GM08714 (cell line): ENCODE results near the gene PDZRN3.

ENCODE experiments used
- H3K4me3 ChIP-seq: fragments of 200-500 bp; sonication (Bioruptor generic); 2 replicates; pipeline ENCODE4 v1.5.1; 2014; ENCODE audit warnings: mild to moderate bottlenecking, low read length, inconsistent platforms
- ZNF274 ChIP-seq: IDR thresholded peaks from 2 replicates; pipeline ENCODE4 v1.6.1; 2012; ENCODE audit warnings: mild to moderate bottlenecking, low read depth, low read length

The PDZRN3 gene

DNA sequence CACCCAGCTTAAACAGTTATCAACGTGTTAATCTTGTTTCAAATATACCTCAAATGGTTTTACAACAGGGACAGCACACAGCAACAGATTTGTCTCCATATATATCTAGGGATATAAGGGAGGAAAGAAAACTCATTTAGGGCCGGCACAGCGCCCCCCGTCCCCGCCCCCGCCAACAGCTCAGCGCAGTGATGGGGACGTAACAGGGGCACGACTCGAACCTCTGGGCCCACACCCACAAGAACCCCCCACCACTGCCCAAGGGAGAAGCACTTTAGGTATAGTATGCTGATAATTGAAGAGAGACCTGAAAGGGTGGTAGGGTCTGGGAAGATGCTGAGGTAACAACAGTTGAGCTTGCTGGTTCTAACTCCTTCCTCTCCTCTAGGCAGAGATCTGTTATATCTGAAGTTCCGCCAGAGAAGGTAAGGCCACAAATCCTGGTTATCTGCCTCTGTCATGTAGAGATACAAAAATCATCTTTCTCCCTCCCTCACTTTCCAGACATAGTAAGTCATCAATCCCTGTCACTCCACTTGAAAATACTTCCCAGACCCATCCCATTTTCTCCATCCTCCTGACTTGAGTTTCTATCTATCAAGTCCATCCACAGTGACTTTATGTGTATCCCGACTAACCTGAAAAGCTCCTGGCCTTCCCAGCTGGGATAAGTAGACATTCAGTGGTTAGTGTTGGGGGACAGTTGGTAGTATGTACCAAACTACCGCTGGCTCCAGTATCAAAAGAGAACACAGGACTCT lies 126.9 kb downstream of the PDZRN3 start:
- no peak overlapping the region for H3K4me3 ChIP-seq
- no peak for TF ChIP-seq ZNF274

DNA sequence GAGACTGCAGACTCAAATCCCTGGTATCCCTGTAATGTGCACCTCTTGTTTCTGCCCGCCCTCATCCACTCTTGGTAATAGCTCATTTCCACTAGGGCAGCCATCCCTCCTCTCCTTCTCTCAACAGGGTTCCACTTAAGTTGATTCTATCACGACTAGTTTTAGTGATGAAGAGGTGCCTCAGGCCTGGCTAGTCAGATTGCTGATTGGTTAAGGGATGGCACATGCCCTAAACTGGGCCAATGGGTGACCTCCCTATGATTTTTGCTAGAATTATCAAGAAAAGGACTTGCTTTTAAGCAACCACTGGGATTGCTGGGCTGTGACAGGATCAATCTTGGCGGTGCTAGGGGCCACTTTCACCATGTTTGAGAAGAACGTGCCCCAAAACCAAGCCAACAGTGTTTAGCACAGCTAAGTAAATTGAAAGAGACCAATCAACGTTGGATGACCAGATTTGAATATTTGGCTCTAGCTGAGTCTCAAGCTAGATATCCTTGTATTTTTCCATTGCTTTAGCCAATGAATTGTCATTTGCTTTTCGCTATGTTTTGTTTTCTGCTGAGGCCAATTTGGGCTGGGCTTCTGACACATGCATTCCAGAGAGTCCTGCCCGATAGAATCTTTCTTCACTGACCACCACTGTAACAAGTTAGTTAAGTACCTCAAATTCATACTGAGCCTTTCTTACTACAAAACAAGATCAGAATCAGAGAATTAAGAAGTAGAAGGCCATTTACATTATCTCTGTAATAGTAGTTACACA lies 131.0 kb downstream of the PDZRN3 start:
- TF ChIP-seq ZNF274, result no peak
- no peak overlapping the region for H3K4me3 ChIP-seq

DNA sequence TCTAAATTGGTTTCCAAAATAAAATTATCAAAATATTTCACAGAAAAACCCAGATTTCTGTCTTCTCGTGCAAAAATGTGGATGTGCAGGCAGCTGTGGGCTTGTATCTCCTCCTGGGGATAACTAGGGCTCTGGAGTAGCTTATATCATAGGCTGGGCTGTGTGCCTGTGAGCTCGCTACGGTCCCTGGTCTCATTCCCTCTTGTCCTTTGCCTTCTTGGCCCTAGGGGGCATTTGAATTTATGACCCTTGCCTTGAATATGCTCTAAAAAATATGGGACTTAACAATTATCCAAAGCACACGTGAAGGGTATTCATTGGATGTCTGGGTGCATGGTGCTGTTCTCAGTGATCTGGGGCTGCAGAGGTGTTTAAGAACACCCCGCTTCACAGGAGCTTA lies 132.6 kb downstream of the PDZRN3 start:
- TF ChIP-seq ZNF274, result no peak
- H3K4me3 ChIP-seq, result no peak overlapping the region

DNA sequence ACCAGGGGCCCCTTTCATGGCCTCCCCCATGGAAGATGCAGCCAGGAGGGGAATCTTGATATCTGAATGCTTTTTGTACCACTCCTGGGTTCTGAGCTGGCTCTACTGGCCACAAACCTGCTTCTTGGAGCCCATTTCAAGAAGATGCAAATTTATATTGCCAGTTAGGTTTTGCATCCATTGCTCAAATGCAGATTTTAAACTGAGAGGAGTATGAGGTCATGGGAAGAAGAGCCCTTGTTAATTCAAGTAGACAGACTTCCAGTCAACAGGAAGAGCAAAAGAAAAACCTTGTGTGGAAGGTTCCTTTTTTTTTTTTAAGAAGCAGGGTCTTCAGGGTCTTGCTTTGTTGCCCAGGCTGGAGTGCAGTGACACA lies 133.5 kb downstream of the PDZRN3 start:
- no peak overlapping the region for H3K4me3 ChIP-seq
- TF ChIP-seq ZNF274, result no peak

DNA sequence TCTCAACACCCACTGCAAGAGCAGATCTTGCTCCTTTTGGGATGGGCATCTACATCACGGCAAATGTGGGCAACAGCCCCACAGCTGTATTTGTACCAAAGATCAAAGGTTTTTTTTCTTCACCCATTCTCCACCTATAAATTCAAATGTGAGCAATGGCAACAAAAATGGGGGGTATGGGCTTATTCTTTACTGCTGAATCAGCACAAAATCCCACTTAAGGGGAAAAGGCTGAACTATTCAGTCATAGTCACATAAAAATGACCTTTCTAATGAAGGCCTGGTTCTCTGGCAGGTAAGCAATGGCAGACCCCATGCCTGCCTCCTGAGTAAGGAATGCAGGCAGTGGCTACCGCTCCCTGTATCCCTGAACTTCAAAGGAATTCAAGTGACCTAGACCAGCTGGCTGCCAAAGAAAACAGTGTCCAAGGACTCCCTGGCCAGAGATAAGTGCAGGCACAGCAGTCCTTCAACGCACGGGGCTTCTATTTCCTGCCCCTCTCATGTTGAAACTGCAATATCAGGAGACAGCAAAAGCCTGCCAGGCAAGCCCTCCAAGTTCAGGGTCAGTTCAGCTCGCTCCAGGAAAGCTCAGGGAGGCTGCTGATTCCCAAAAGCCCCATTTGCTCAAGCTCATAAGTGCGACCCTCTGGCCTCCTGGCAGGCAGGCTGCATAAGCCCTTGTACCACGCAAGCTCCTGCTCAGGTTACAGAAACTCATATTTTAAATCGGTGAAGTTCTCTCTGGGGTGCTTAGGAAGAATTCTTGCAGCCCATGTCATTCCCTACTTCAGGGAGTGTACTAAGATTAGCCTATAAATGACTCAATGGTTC lies 134.1 kb downstream of the PDZRN3 start:
- no peak for TF ChIP-seq ZNF274

DNA sequence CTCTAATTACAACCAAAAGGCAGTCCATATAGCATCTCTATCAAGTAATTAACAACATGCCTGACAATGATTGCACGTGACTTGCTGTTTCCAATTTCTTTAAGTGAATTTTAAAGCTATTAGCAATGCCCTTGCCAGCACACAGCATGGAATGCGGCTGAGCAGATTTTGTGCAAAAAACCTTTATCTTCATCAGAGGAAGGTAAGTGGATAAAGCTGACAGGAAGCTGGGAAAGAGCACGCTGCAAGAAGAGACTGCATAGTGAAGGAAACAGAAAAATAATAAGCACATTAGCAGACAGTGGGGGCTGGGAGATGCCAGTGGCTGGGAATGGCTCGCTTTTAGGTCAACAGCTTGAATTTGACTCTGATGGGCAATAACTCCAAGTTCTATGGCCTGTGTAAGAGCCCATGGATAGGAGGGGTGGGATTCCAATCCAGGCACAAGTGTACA lies 138.8 kb downstream of the PDZRN3 start:
- H3K4me3 ChIP-seq, result no peak overlapping the region
- TF ChIP-seq ZNF274, result no peak

More for the DNA sequence above, 134.1 kb downstream of the PDZRN3 start:
- H3K4me3 ChIP-seq, result no peak overlapping the region

DNA sequence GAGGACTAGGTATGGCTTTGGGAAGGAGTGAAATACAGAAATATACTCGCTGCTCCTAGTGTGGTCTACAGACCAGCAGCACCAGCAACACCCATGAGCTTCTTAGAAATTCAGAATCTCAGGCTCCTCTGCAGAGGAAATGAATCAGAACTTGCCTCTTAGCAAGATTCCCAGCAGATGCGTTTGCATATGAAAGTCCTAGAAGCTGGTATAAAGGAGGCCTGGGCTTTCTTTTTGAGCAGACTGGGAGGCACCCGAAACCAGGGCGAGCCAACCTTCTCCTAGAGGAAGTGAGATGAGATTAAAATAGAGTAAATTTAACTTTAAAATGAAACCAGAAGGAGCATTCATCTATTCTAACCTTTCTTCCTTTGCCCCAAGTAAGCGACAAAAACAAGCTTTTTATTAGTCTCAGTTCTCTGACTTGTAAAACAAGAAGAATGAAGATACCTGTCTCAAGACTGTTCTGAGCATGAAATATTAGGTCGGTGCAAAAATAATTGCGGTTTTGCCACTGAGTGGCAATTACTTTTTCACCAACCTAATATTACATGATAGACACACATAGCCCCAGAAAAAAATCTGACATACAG lies 140.0 kb downstream of the PDZRN3 start:
- TF ChIP-seq ZNF274, result no peak
- no peak overlapping the region; the same call in 1 of the 2 replicates for H3K4me3 ChIP-seq

DNA sequence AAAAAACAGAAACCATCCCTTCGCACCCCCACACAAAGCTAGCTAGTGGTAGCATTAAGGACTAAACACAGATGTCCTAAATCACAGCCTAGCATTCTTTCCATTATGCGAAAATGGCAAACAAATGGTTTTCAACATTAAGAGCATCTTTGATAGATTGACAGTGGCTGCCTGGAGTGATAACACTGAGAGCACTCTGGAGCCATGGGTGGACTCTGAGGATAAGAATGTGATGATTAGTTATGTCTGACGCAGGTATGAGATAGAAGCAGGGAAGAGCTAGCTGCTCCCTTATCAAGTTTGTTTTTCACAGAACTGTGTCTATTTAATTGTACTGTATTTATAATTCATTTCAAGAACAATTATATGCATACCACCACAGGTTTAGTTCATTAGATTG lies 142.9 kb downstream of the PDZRN3 start:
- no peak for TF ChIP-seq ZNF274
- no peak overlapping the region for H3K4me3 ChIP-seq

DNA sequence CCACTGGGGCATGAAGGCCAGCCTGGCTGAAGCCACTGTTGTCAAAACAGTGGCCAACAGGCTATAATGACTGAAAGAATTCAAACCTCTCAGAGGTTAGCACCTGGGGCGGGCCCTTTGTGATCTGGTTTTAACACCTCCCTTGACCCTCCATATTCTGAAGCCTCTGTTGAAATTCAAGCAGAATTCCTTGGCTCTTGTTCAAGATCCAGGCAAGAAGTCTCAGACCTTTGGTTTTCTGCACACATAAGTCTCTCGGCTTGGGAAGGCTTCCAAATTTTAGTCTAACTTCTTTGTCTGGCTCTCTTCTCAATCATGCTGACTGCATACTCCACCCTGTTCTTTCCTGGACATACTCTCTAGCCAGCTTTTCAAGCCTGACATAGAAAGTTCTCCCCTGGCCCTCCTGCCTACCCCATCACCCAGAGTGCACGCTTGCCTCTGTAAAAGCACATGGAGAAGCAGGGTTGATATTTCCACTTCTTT lies 144.5 kb downstream of the PDZRN3 start:
- H3K4me3 ChIP-seq, result no peak overlapping the region
- no peak for TF ChIP-seq ZNF274

DNA sequence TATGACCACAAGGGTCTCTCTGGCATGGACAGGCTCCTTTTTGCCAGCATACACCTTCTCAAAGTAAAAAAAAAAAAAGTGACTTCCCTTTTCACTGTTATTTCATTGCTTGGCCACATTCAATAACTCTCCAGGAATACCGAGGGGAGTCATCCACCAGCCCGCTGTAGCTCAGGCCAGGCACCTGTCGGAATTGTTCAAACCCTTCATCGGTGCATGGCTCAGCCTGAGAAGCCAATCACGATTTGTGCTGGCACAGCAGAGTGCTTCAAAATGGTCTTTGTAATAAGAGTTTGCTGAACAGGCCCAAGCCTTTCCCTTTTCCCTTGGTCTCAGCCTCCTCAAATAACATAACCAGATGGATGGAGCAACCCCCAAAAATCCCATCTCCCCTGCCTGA lies 145.4 kb downstream of the PDZRN3 start:
- no peak for TF ChIP-seq ZNF274
- no peak overlapping the region for H3K4me3 ChIP-seq

DNA sequence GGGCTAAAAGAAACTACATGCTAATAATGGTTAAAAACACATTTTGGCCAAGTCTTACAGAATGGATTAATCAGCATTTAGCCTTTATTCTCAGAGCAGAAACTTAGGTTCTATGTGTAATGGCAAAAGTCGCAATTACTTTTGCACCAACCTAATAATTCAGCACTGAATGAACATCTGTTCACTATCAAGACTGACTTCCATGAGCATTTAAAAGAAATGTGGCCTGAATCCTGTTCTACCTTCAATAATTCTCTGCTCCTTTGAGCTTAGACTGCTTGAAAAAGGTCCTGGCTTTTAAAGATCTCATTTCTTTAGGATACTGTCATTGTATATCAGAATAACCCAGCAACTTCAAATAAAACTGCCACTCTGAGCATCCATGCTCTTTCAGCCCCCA lies 145.9 kb downstream of the PDZRN3 start:
- no peak overlapping the region for H3K4me3 ChIP-seq
- TF ChIP-seq ZNF274, result no peak

DNA sequence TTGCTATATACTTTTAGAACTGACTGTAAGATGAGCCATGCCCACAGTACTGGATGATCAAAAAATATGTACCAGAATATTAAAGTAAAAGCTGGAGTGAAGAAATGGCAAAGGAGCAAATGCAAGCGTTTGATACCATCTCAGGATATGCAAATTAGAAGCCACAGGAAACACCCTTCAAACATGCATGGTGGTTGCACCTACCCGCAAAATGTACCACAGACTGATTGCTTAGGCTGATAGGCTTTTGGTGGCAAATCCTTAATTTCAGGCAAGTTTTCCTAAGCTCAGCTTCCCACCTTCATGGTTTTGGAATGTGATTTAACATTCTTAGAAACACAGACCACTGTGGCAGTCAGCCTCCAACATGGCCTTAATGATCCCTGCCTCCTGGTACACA lies 149.0 kb downstream of the PDZRN3 start:
- H3K4me3 ChIP-seq, result no peak overlapping the region
- no peak for TF ChIP-seq ZNF274

DNA sequence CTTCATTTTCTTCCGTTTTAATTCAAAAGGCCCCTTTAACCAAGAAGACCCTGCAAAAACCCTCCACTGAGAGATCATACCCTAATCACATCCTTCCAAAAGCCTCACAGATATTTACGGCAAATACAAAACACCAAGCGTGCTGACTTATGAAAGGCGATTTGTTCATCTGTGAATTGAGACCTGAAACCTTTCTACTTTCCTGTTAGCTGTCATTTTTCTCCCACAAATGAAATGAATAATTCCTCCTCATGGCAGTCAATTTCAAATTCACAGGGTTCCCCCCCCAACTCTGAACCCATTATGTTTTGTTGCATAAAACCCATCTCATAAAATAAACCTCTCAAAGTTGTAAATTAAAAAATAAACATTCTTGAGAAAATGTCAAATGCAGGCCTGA lies 149.6 kb downstream of the PDZRN3 start:
- H3K4me3 ChIP-seq, result no peak overlapping the region
- TF ChIP-seq ZNF274, result no peak

DNA sequence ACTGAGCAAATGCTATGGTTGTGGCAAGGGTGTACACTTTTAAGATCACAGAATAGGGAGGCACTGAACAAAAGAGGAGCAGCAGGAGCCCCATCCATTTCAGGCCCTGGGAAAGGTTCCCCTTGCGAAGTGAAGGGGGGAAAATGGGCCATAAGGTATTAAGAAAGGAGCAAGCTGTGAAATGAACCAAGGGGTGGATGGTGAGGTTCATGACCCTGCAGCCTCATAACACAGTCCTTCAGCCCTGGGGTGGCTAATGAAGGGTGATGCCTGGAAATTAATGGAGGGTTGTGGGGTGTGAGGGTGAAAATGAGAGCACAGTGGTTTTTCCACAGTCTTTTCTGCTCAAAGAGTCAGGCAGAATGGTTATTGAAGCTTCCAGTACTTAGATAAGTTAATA lies 150.1 kb downstream of the PDZRN3 start:
- no peak for TF ChIP-seq ZNF274

More for the DNA sequence above, 150.1 kb downstream of the PDZRN3 start:
- H3K4me3 ChIP-seq, result no peak overlapping the region
